ENCODE results near the gene ARFIP1. TPM values are rescaled to one million over a fixed set of nuclear protein-coding genes. Genes with fewer than 3 reads are reported as not detected.

ARFIP1 gene
- total and polyA plus RNA-seq, 2 of the 8 experiments (the other 6 are each of a cell fraction or from before 2014, with no cell fraction given): 13.5 to 38.0 TPM

- TF ChIP-seq ATF3 (IDR thresholded peaks at IDR 0.05; ENCODE audit: insufficient read depth, low read depth, low read length) (no peak), EGR1 (IDR thresholded peaks at IDR 0.05; ENCODE audit: borderline replicate concordance, low read depth, low read length) (no peak), FOSL1 (IDR thresholded peaks at IDR 0.05; ENCODE audit: insufficient read depth, low read depth, low read length) (no peak), JUN (IDR thresholded peaks at IDR 0.05; ENCODE audit: low read depth, low read length) (no peak), CBX5 (IDR thresholded peaks at IDR 0.05; ENCODE audit: low read depth, low read length) (no peak), CEBPB (IDR thresholded peaks at IDR 0.05; ENCODE audit: low read depth, low read length) (no peak)
Measured at GRCh38 chr4:152886201-152886600, 106.4 kb downstream of the ARFIP1 start (continued).
